Panc1 (cell line): ENCODE measurements around the gene RGS5. TPM values are rescaled to one million over a fixed set of nuclear protein-coding genes. Genes with fewer than 3 reads are reported as not detected.

ENCODE experiments used
- ATAC-seq: fragments of 200-7000 bp; cut with Tn5 transposase; 2 replicates; pipeline ENCODE4 v1.9.1; 2020; ENCODE audit warnings: mild to moderate bottlenecking, moderate library complexity
- BruUV-seq: library from RNA; stranded (reverse); fragments of 400-500 nt; replicated peaks from 2 replicates; lab custom pipeline; 2021; lab: Mats Ljungman, UMichigan
- CTCF ChIA-PET: fragments of 300-600 bp; sonication (Branson Sonifier 250); formaldehyde crosslinking; loops from one replicate; lab custom pipeline; 2022; ENCODE audit warnings: antibody characterized with exemption; lab: Charles Lee
- POLR2A ChIA-PET: fragments of 300-600 bp; sonication (Branson Sonifier 250); formaldehyde crosslinking; loops from one replicate; lab custom pipeline; 2022; ENCODE audit warnings: antibody characterized with exemption; lab: Charles Lee
- DNase-seq: peaks from one replicate; pipeline ENCODE4 v3.0.0-alpha.2; 2010; ENCODE audit warnings: low read depth, low spot score
- H3K27ac ChIP-seq: 2 replicates; pipeline ENCODE4 v1.5.1; 2011; ENCODE audit warnings: mild to moderate bottlenecking, low read length, inconsistent platforms
- H3K27me3 ChIP-seq: fragments of 200-500 bp; sonication (Bioruptor generic); 2 replicates; pipeline ENCODE4 v1.6.0; 2014; ENCODE audit warnings: low read length, inconsistent platforms; ENCODE audit not compliant: control insufficient read depth, insufficient read depth
- H3K36me3 ChIP-seq: fragments of 200-500 bp; sonication (Bioruptor generic); 2 replicates; pipeline ENCODE4 v1.5.1; 2014; ENCODE audit warnings: inconsistent platforms, mild to moderate bottlenecking, low read length, moderate library complexity; ENCODE audit not compliant: control insufficient read depth, insufficient read depth
- H3K4me1 ChIP-seq: 2 replicates; pipeline ENCODE4 v1.5.1; 2011; ENCODE audit warnings: inconsistent platforms, mild to moderate bottlenecking, low read length, moderate library complexity; ENCODE audit not compliant: control insufficient read depth, insufficient read depth
- H3K4me3 ChIP-seq, 2 experiments: 2 replicates each; pipeline ENCODE4 v1.5.1; 2011 to 2012; ENCODE audit warnings: low read depth in 2 of 2, low read length in 2 of 2, mild to moderate bottlenecking in 2 of 2, inconsistent platforms in 1 of 2, moderate library complexity in 1 of 2
- H3K9me3 ChIP-seq: fragments of 200-500 bp; sonication (Bioruptor generic); 2 replicates; pipeline ENCODE4 v1.5.1; 2014; ENCODE audit warnings: low read depth, mild to moderate bottlenecking, inconsistent platforms, low read length, moderate library complexity; ENCODE audit not compliant: control insufficient read depth, insufficient read depth
- POLR2AphosphoS5 ChIP-seq: IDR thresholded peaks from 2 replicates; pipeline ENCODE4 v1.6.1; 2012; ENCODE audit warnings: mild to moderate bottlenecking, low read depth, low read length, moderate library complexity
- SIN3A ChIP-seq: IDR thresholded peaks from 2 replicates; pipeline ENCODE4 v1.6.1; 2012; ENCODE audit warnings: low read depth, mild to moderate bottlenecking, low read length, moderate library complexity, borderline replicate concordance; ENCODE audit not compliant: insufficient read depth
- TCF7L2 ChIP-seq: IDR thresholded peaks from 2 replicates; pipeline ENCODE4 v1.6.1; 2011; ENCODE audit warnings: mild to moderate bottlenecking, low read depth, low read length, inconsistent platforms
- in situ Hi-C: cut with HindIII; loops from 2 replicates; pipeline ENCODE4 v1.10.0; 2016; ENCODE audit warnings: low sequenced_read_pairs, low pct_unique_long_range_greater_than_20kb
- intact Hi-C: fragments of 100-400 bp; cut with micrococcal nuclease; formaldehyde crosslinking; loops from one replicate; pipeline ENCODE4 v1.10.0; 2022; ENCODE audit not compliant: unreplicated experiment
- total RNA-seq: library from RNA; stranded (reverse); gene quantifications from one replicate; pipeline ENCODE4 v1.2.1, GENCODE V29; 2021; ENCODE audit not compliant: unreplicated experiment
- TF ChIP-seq, protein P1 (sequence below), 2 experiments: IDR thresholded peaks; 2 replicates each; pipeline ENCODE4 v1.6.1; 2011 to 2012; ENCODE audit warnings: low read depth in 2 of 2, control low read depth in 1 of 2, low read length in 1 of 2, mild to moderate bottlenecking in 1 of 2, moderate library complexity in 1 of 2; ENCODE audit not compliant: insufficient read depth in 1 of 2
- TF ChIP-seq, protein P2 (sequence below): fragments of 450-650 bp; IDR thresholded peaks from 2 replicates; pipeline ENCODE4 v1.5.1; 2017; ENCODE audit warnings: mild to moderate bottlenecking

The RGS5 gene
- total RNA-seq, 1 experiment from 2014 or later: 1.5 TPM

DNA sequence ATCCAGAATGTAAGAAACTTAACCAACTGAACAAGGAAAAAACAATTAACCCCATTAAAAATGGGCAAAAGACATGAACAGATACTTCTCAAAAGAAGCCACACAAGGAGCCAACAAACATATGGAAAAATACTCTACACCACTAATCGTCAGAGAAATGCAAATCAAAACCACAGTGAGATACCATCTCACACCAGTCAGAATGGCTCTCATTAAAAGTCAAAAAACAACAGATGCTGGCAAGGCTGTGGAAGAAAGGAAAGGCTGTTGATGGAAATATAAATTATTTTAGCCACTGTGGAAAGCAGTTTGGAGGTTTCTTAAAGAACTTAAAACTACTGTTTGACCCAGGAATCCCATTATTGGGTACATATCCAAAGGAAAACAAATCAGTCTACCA is 82.3 kb downstream of the RGS5 start:
- Histone ChIP-seq H3K27ac (no peak overlapping the region), H3K9me3 (no peaks in the 10 kb centered on the region), H3K4me3 (no peak overlapping the region), H3K4me1 (no peaks in the 10 kb centered on the region), H3K36me3 (no peaks in the 10 kb centered on the region), H3K27me3 (no peaks in the 10 kb centered on the region)
- ChIA-PET CTCF (no interaction called here), POLR2A (no interaction called here)
- no TSS peak for BruUV-seq
- no peak for DNase-seq
- ATAC-seq: no peak
- TF ChIP-seq SIN3A (no peak), POLR2AphosphoS5 (no peak), TCF7L2 (no peak)
- TF ChIP-seq, protein P1, sequence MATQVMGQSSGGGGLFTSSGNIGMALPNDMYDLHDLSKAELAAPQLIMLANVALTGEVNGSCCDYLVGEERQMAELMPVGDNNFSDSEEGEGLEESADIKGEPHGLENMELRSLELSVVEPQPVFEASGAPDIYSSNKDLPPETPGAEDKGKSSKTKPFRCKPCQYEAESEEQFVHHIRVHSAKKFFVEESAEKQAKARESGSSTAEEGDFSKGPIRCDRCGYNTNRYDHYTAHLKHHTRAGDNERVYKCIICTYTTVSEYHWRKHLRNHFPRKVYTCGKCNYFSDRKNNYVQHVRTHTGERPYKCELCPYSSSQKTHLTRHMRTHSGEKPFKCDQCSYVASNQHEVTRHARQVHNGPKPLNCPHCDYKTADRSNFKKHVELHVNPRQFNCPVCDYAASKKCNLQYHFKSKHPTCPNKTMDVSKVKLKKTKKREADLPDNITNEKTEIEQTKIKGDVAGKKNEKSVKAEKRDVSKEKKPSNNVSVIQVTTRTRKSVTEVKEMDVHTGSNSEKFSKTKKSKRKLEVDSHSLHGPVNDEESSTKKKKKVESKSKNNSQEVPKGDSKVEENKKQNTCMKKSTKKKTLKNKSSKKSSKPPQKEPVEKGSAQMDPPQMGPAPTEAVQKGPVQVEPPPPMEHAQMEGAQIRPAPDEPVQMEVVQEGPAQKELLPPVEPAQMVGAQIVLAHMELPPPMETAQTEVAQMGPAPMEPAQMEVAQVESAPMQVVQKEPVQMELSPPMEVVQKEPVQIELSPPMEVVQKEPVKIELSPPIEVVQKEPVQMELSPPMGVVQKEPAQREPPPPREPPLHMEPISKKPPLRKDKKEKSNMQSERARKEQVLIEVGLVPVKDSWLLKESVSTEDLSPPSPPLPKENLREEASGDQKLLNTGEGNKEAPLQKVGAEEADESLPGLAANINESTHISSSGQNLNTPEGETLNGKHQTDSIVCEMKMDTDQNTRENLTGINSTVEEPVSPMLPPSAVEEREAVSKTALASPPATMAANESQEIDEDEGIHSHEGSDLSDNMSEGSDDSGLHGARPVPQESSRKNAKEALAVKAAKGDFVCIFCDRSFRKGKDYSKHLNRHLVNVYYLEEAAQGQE (IDR thresholded peaks at IDR 0.05; ENCODE audit: insufficient read depth in 1 of 2, low read depth in 2 of 2, low read length in 1 of 2): no peak
- TF ChIP-seq, protein P2, sequence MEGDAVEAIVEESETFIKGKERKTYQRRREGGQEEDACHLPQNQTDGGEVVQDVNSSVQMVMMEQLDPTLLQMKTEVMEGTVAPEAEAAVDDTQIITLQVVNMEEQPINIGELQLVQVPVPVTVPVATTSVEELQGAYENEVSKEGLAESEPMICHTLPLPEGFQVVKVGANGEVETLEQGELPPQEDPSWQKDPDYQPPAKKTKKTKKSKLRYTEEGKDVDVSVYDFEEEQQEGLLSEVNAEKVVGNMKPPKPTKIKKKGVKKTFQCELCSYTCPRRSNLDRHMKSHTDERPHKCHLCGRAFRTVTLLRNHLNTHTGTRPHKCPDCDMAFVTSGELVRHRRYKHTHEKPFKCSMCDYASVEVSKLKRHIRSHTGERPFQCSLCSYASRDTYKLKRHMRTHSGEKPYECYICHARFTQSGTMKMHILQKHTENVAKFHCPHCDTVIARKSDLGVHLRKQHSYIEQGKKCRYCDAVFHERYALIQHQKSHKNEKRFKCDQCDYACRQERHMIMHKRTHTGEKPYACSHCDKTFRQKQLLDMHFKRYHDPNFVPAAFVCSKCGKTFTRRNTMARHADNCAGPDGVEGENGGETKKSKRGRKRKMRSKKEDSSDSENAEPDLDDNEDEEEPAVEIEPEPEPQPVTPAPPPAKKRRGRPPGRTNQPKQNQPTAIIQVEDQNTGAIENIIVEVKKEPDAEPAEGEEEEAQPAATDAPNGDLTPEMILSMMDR: no peak
- intact Hi-C loops (no loop called here), in situ Hi-C loops (no loop called here)

DNA sequence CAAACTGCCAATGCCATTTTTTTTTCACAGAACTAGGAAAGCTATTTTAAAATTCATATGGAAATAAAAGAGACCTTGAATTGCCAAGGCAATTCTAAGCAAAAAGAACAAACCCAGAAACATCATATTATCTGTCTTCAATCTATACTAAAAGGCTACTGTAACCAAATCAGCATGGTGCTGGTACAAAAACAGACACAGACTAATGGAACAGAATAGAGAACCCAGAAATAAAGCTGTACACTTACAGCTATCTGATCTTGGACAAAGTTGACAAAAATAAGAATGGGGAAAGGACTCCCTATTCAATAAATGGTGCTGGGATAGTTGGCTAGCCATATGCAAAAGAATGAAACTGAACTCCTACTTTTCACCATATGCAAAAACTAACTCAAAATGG is 83.0 kb downstream of the RGS5 start:
- no peaks in the 10 kb centered on the region for H3K4me1 ChIP-seq
- no peaks in the 10 kb centered on the region for H3K27me3 ChIP-seq
- no peaks in the 10 kb centered on the region for H3K9me3 ChIP-seq
- no peaks in the 10 kb centered on the region for H3K36me3 ChIP-seq
- intact Hi-C loops (no loop called here), in situ Hi-C loops (no loop called here)
- ATAC-seq (no peak), DNase-seq (no peak)
- CTCF ChIA-PET: no interaction called here
- H3K27ac ChIP-seq: no peak overlapping the region
- TF ChIP-seq SIN3A (no peak), POLR2AphosphoS5 (no peak), TCF7L2 (no peak)
- TF ChIP-seq, protein P1 (IDR thresholded peaks at IDR 0.05; ENCODE audit: insufficient read depth in 1 of 2, low read depth in 2 of 2, low read length in 1 of 2): no peak
- TF ChIP-seq, protein P2: no peak
- no TSS peak for BruUV-seq
- POLR2A ChIA-PET: no interaction called here
- no peak overlapping the region for H3K4me3 ChIP-seq
